ENCODE measurements around the gene HBZ. TPM values are rescaled to one million over a fixed set of nuclear protein-coding genes. Genes with fewer than 3 reads are reported as not detected.
A peak's percentile ranks its signal among the peaks of the same experiment; 100 is the strongest.

The HBZ gene
- total RNA-seq, 2 donors from 2014 or later = not detected

DNA sequence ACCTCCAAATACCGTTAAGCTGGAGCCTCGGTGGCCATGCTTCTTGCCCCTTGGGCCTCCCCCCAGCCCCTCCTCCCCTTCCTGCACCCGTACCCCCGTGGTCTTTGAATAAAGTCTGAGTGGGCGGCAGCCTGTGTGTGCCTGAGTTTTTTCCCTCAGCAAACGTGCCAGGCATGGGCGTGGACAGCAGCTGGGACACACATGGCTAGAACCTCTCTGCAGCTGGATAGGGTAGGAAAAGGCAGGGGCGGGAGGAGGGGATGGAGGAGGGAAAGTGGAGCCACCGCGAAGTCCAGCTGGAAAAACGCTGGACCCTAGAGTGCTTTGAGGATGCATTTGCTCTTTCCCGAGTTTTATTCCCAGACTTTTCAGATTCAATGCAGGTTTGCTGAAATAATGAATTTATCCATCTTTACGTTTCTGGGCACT lies 25.0 kb downstream of the HBZ start:
- H3K4me3 ChIP-seq = no peak overlapping the region
- H3K27me3 ChIP-seq = peaks cover 3 to 26% of the 10 kb centered on the region in 2 donors
- TF ChIP-seq, protein P1, sequence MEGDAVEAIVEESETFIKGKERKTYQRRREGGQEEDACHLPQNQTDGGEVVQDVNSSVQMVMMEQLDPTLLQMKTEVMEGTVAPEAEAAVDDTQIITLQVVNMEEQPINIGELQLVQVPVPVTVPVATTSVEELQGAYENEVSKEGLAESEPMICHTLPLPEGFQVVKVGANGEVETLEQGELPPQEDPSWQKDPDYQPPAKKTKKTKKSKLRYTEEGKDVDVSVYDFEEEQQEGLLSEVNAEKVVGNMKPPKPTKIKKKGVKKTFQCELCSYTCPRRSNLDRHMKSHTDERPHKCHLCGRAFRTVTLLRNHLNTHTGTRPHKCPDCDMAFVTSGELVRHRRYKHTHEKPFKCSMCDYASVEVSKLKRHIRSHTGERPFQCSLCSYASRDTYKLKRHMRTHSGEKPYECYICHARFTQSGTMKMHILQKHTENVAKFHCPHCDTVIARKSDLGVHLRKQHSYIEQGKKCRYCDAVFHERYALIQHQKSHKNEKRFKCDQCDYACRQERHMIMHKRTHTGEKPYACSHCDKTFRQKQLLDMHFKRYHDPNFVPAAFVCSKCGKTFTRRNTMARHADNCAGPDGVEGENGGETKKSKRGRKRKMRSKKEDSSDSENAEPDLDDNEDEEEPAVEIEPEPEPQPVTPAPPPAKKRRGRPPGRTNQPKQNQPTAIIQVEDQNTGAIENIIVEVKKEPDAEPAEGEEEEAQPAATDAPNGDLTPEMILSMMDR (IDR thresholded peaks at IDR 0.05) = no peak
- H3K4me1 ChIP-seq = peaks cover 0 to 28% of the 10 kb centered on the region in 2 donors
- H3K27ac ChIP-seq = no peak overlapping the region
- H3K9me3 ChIP-seq = no peaks in the 10 kb centered on the region
- DNase-seq (ENCODE audit: low spot score) = no peak
- H3K36me3 ChIP-seq = no peaks in the 10 kb centered on the region

GRCh38 chr16:177981-178667 lies 25.7 kb downstream of the HBZ start:
- Histone ChIP-seq H3K4me1 (peaks cover 0 to 28% of the 10 kb centered on the region in 2 donors), H3K27ac (no peak overlapping the region), H3K36me3 (no peaks in the 10 kb centered on the region), H3K4me3 (no peak overlapping the region), H3K27me3 (peaks cover 3 to 26% of the 10 kb centered on the region in 2 donors), H3K9me3 (no peaks in the 10 kb centered on the region)
- DNase-seq (ENCODE audit: low spot score) = no peak
- TF ChIP-seq, protein P1 (IDR thresholded peaks at IDR 0.05) = no peak

GRCh38 chr16:178668-179015 lies 26.2 kb downstream of the HBZ start:
- H3K9me3 ChIP-seq = no peaks in the 10 kb centered on the region
- H3K4me3 ChIP-seq = no peak overlapping the region
- TF ChIP-seq, protein P1 (IDR thresholded peaks at IDR 0.05) = no peak
- peaks cover 3 to 26% of the 10 kb centered on the region in 2 donors for H3K27me3 ChIP-seq
- DNase-seq (ENCODE audit: low spot score) = no peak
- no peak overlapping the region for H3K27ac ChIP-seq
- no peaks in the 10 kb centered on the region for H3K36me3 ChIP-seq
- H3K4me1 ChIP-seq = peaks cover 0 to 28% of the 10 kb centered on the region in 2 donors

GRCh38 chr16:179211-180092 lies 27.0 kb downstream of the HBZ start:
- no peak overlapping the region for H3K4me3 ChIP-seq
- no peak overlapping the region for H3K27ac ChIP-seq
- TF ChIP-seq, protein P1 (IDR thresholded peaks at IDR 0.05) = no peak
- peaks cover 3 to 25% of the 10 kb centered on the region in 2 donors for H3K27me3 ChIP-seq
- peaks cover 0 to 28% of the 10 kb centered on the region in 2 donors for H3K4me1 ChIP-seq
- H3K9me3 ChIP-seq = no peaks in the 10 kb centered on the region
- H3K36me3 ChIP-seq = no peaks in the 10 kb centered on the region
- DNase-seq (ENCODE audit: low spot score) = no peak

GRCh38 chr16:180101-180675 lies 27.7 kb downstream of the HBZ start, which contains the start of gene HBQ1:
Gene HBQ1, plus strand, starts transcription at chr16:180459. Its CDS starts 28 bp downstream, at chr16:180487.
- TF ChIP-seq, protein P1 (IDR thresholded peaks at IDR 0.05) = peak; percentile 37 to 39
- DNase-seq (ENCODE audit: low spot score) = no peak
- peak within 1 kb of the TSS; percentile 0 to 43 for H3K4me3 ChIP-seq

More at GRCh38 chr16:180101-180675, 27.7 kb downstream of the HBZ start, which contains the start of gene HBQ1:
- Histone ChIP-seq H3K9me3 (no peaks in the 10 kb centered on the region), H3K27me3 (peaks cover 0 to 18% of the 10 kb centered on the region in 2 donors), H3K4me1 (peaks cover 0 to 28% of the 10 kb centered on the region in 2 donors), H3K27ac (no peak within 1 kb of the TSS), H3K36me3 (no peaks in the 10 kb centered on the region)

All from right atrium auricular region (tissue), 2 donors.